ENCODE results near the gene GNAQ. TPM values are rescaled to one million over a fixed set of nuclear protein-coding genes. Genes with fewer than 3 reads are reported as not detected.

The GNAQ gene
- total and polyA plus RNA-seq, 2 donors (not counting 1 experiment from before 2014, with no cell fraction given), result 30.4 to 74.3 TPM

DNA sequence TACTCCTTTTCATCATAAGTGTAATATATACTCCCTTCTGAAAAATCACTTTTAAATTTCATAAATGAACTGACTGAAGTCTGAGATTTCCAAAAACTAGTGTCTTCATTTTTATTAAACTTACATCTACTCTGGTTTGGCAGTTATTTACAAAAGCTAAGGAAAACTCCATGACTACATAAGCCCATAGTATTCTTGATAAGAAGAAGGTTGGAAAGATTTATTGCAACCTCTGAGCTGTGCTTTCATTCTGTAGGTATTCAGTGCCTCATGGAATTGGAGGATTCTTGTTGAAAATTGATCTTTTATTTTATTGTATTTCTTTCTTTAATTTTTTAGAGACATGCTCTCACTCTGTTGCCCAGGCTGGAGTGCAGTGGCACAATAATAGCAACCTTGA is 41.7 kb downstream of the GNAQ start:
- H3K36me3 ChIP-seq (ENCODE audit: control insufficient read depth, insufficient read depth, low read length), result no peaks in the 10 kb centered on the region
- H3K4me3 ChIP-seq (replicated peaks in 1 of 4; ENCODE audit: control extremely low read depth in 1 of 4, insufficient read depth in 1 of 4, low read depth in 3 of 4, low read length in 4 of 4), result no peak overlapping the region
- TF ChIP-seq CTCF (conservative IDR thresholded peaks at IDR 0.05 in 1 of 2, IDR thresholded peaks at IDR 0.05 in 1 of 2; ENCODE audit: low read depth in 1 of 2, low read length in 2 of 2) (no peak), EZH2 (IDR thresholded peaks at IDR 0.05; ENCODE audit: low read length, missing control alignments) (no peak)
- H4K20me1 ChIP-seq (ENCODE audit: control insufficient read depth, extremely low read depth, insufficient read depth, low read length), result no peaks in the 10 kb centered on the region
- H3K4me1 ChIP-seq (ENCODE audit: control insufficient read depth, extremely low read depth, insufficient read depth, low read length), result peaks cover 5% of the 10 kb centered on the region
- no peaks in the 10 kb centered on the region for H3K27me3 ChIP-seq (ENCODE audit: control insufficient read depth, insufficient read depth, low read length)
- H3K9me3 ChIP-seq (ENCODE audit: control insufficient read depth, insufficient read depth, low read depth, low read length), result no peaks in the 10 kb centered on the region
- H3K79me2 ChIP-seq (ENCODE audit: control insufficient read depth, insufficient read depth, low read length), result peaks cover 5% of the 10 kb centered on the region
- no peak overlapping the region for H2AFZ ChIP-seq (ENCODE audit: low read length)
- no peak overlapping the region for H3K27ac ChIP-seq (ENCODE audit: insufficient read depth, low read length)
- H3K9ac ChIP-seq (ENCODE audit: insufficient read depth, low read length), result no peak overlapping the region
- DNase-seq (ENCODE audit: low read depth in 2 of 2), result no peak
- H3K4me2 ChIP-seq (ENCODE audit: extremely low read depth, insufficient read depth, low read length), result no peak overlapping the region

DNA sequence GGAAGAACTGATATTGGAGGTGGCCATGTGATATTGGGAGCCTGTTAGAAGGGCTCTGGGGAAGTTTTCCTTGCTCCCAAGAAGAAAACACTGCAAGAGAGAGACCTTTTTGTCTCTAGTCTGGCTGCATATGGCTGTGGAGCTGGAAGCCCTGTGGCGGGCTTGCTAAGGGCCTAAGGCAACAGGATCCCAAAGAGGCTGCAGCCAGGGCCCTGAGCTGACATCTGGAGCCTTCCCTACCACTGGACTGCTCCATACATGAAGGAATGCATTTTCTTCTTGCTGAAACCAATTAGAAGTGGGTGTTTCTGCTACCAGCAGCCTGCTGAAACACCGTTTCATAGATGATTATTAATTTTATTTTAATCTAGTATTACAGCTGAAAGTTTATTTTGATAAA is 42.2 kb downstream of the GNAQ start:
- H3K79me2 ChIP-seq (ENCODE audit: control insufficient read depth, insufficient read depth, low read length), result peaks cover 5% of the 10 kb centered on the region
- H3K27ac ChIP-seq (ENCODE audit: insufficient read depth, low read length), result no peak overlapping the region

GRCh38 chr9:77988630-77989029 is 43.0 kb downstream of the GNAQ start:
- peaks cover 5% of the 10 kb centered on the region for H3K79me2 ChIP-seq (ENCODE audit: control insufficient read depth, insufficient read depth, low read length)

More for the DNA sequence above, 42.2 kb downstream of the GNAQ start:
- TF ChIP-seq EZH2 (IDR thresholded peaks at IDR 0.05; ENCODE audit: low read length, missing control alignments) (no peak), CTCF (conservative IDR thresholded peaks at IDR 0.05 in 1 of 2, IDR thresholded peaks at IDR 0.05 in 1 of 2; ENCODE audit: low read depth in 1 of 2, low read length in 2 of 2) (no peak)
- no peak overlapping the region for H3K9ac ChIP-seq (ENCODE audit: insufficient read depth, low read length)
- no peak overlapping the region for H2AFZ ChIP-seq (ENCODE audit: low read length)
- H3K4me1 ChIP-seq (ENCODE audit: control insufficient read depth, extremely low read depth, insufficient read depth, low read length), result peaks cover 5% of the 10 kb centered on the region
- no peak overlapping the region for H3K4me2 ChIP-seq (ENCODE audit: extremely low read depth, insufficient read depth, low read length)
- H3K36me3 ChIP-seq (ENCODE audit: control insufficient read depth, insufficient read depth, low read length), result no peaks in the 10 kb centered on the region
- H3K4me3 ChIP-seq (replicated peaks in 1 of 4; ENCODE audit: control extremely low read depth in 1 of 4, insufficient read depth in 1 of 4, low read depth in 3 of 4, low read length in 4 of 4), result no peak overlapping the region
- H3K9me3 ChIP-seq (ENCODE audit: control insufficient read depth, insufficient read depth, low read depth, low read length), result no peaks in the 10 kb centered on the region
- no peaks in the 10 kb centered on the region for H4K20me1 ChIP-seq (ENCODE audit: control insufficient read depth, extremely low read depth, insufficient read depth, low read length)
- DNase-seq (ENCODE audit: low read depth in 2 of 2), result no peak
- no peaks in the 10 kb centered on the region for H3K27me3 ChIP-seq (ENCODE audit: control insufficient read depth, insufficient read depth, low read length)

More at GRCh38 chr9:77988630-77989029, 43.0 kb downstream of the GNAQ start:
- H3K36me3 ChIP-seq (ENCODE audit: control insufficient read depth, insufficient read depth, low read length), result no peaks in the 10 kb centered on the region
- TF ChIP-seq CTCF (conservative IDR thresholded peaks at IDR 0.05 in 1 of 2, IDR thresholded peaks at IDR 0.05 in 1 of 2; ENCODE audit: low read depth in 1 of 2, low read length in 2 of 2) (no peak), EZH2 (IDR thresholded peaks at IDR 0.05; ENCODE audit: low read length, missing control alignments) (no peak)
- H3K9ac ChIP-seq (ENCODE audit: insufficient read depth, low read length), result no peak overlapping the region
- H3K4me3 ChIP-seq (replicated peaks in 1 of 4; ENCODE audit: control extremely low read depth in 1 of 4, insufficient read depth in 1 of 4, low read depth in 3 of 4, low read length in 4 of 4), result no peak overlapping the region
- no peaks in the 10 kb centered on the region for H3K27me3 ChIP-seq (ENCODE audit: control insufficient read depth, insufficient read depth, low read length)
- H3K9me3 ChIP-seq (ENCODE audit: control insufficient read depth, insufficient read depth, low read depth, low read length), result no peaks in the 10 kb centered on the region
- no peaks in the 10 kb centered on the region for H4K20me1 ChIP-seq (ENCODE audit: control insufficient read depth, extremely low read depth, insufficient read depth, low read length)
- H2AFZ ChIP-seq (ENCODE audit: low read length), result no peak overlapping the region
- H3K27ac ChIP-seq (ENCODE audit: insufficient read depth, low read length), result no peak overlapping the region
- H3K4me2 ChIP-seq (ENCODE audit: extremely low read depth, insufficient read depth, low read length), result no peak overlapping the region
- no peak for DNase-seq (ENCODE audit: low read depth in 2 of 2)
- H3K4me1 ChIP-seq (ENCODE audit: control insufficient read depth, extremely low read depth, insufficient read depth, low read length), result peaks cover 5% of the 10 kb centered on the region

All from fibroblast of lung (primary cell).